Activated naive CD4-positive, alpha-beta T cell (primary cell): ENCODE data around the gene HOXA13.

Experiments
- DNase-seq, 4 experiments: peaks; one replicate each; lab custom pipeline; 2025; lab: John Stamatoyannopoulos, UW

The HOXA13 gene

DNA sequence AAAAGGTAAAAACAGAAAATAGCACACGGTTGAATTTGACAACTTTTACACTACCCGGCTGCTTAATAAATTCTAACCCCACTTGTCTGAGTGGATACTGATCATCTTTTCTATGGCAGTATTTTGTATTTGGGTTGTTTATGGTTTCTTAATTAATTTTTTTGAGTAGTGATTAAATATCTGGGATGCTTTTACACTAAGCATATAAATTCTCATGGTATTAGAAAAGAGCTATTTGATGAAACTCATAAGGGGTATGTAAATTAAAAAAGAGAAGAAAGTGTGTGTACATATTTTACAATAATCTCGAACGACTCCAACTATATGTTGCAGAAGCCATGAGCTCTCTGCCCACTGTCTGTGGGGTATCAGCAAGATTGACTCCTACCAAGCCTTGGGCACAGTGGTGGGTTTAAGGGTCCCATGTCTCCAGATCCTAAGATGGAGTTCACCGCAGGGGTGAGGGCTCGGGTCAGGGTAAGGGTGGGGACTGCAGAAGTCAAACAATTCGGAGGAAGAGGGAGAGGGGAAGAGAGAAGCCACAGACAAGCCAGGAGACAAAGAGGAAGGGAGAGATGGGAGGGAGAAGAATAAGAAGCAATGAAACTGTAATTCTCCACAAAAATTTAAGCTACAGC lies 7.6 kb upstream of the HOXA13 start:
- no peak for DNase-seq

- no peak for DNase-seq
Observed at GRCh38 chr7:27205325-27206280, 5.7 kb upstream of the HOXA13 start.

- DNase-seq: no peak
Observed at GRCh38 chr7:27204851-27205322, 5.0 kb upstream of the HOXA13 start.

- DNase-seq: no peak
Observed at GRCh38 chr7:27203964-27204594, 4.2 kb upstream of the HOXA13 start.

- no peak for DNase-seq
Observed at GRCh38 chr7:27203365-27203953, 3.6 kb upstream of the HOXA13 start.

GRCh38 chr7:27202862-27203134 lies 2.9 kb upstream of the HOXA13 start:
- DNase-seq: no peak

DNA sequence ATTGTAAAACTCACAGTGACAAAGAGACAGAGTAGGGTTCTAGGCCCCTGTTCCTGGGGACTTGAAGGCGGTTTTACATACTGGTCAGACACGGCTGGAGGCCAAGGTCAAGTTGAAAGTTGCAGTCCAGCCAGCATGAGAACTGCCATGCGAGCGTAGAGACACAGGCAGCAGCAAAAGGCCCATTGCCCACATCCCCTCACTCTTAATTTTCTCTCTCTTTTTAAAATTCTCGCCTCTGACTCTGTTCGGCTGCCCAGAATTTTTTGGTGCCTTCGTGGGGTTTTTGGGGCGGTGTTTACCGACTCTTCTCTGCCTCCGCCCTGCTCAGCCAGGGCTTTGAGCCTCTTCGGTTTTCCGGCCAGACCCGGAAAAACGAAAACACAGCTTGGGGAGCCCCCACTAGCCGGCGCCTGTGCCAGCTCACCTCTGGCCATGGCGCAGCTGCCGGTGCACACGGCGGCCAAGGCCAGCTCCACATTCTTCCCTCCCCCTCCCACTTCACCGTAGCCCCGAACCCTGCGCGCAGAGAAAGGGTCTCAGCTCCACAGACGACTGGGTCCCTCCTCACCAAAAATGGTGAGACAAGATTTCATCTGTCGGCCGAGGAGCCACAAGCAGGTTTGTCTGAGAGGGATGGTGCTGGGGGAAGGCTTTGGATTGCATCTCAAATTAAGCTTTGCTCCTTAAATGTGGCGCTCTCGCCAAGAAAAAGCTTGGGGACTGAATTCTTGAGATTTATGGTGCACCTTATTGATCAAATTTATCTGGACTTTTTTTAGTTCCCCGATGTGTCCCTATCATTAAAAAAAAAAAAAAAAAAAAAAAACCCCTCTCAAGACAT lies 2.3 kb upstream of the HOXA13 start:
- DNase-seq: no peak

- DNase-seq: no peak
Observed at GRCh38 chr7:27201580-27202017, 1.7 kb upstream of the HOXA13 start.

DNA sequence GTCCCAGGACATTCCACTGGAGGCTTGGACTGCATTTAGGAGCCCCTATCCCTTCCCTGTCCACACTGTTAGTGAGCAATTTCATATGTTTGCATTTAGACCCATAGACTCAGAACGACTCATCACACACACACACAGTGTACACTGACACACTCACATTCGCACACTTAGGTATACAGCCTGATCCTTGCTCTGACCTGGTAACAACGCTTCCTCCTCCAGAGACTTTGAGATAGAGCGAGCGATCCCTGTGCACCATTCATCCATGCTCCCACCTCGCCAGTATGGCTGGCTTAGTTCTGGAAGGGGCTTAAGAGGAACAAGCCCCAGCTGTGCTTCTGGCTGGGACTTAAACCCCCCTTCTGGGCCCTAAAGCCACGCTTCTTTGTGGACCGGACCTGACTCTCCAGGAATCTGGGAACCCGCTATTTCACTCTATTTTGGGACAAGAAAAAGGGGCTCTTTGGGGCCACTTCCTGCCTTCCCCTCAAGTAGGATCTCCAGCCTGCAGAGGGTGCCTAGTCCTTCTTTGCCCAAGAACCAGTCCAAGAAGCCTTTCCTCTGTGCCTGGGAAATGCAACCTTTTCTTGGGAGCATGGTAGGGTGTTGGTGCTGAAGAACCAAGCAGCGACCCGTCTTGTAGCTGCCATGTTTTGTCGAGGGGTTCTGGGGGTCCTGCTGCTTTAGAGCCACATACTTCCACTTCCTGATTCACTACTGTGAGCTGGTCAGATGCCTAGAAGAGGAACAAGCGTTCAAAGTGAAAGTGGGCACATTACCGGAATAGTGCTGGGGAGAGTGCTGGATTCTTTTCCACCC lies 1.1 kb upstream of the HOXA13 start:
- DNase-seq: no peak

- DNase-seq: no peak
Observed at GRCh38 chr7:27198871-27199801, 755 bp downstream of the HOXA13 start.

- DNase-seq: no peak
Observed at GRCh38 chr7:27198138-27198841, 1.6 kb downstream of the HOXA13 start.

- no peak for DNase-seq
Observed at GRCh38 chr7:27197137-27198042, 2.5 kb downstream of the HOXA13 start.

DNA sequence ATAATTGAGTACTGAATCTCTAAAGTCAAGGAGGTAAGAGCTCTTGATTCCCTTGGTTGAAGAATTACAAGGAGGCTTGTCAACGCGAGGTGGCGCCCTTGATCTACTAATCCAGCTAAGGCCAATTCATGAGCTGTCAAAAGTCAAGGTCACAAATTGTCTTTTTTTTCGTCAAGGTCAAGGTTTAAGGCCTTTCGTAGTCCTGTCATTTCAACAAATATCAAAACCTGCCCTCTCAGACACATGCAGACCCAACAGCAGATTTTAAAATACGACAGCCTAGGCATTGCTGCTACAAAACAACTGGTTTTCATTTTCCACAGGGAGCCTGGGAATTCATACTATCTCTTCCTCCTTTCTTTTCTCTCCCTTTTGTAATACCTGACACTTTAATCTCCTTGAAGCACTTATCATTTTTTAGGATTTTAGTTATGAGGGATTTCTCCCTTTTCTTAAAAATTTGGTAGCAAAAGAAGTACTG lies 3.6 kb downstream of the HOXA13 start:
- DNase-seq: peak; percentile 57 to 83 (median 80)

GRCh38 chr7:27194686-27195379 lies 5.1 kb downstream of the HOXA13 start:
- DNase-seq: no peak

DNA sequence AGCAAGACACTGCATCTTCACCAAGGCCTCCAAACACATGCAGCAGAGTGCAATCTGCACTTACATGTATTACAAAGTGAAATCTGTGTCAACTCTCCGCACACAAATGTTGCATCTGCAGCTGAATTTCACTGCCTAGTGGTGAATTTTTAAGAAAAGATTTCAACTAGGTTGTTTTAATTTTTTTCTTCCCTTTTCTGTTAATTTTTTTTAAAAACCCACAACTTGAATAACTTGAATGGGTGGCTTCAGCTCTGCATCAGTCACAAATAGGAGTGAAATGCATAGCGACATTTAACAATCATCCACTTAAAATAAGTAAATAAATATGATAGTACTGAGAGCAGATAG lies 5.9 kb downstream of the HOXA13 start:
- DNase-seq: no peak

- DNase-seq: no peak
Observed at GRCh38 chr7:27193335-27194001, 6.4 kb downstream of the HOXA13 start.
